SJCRH30 (cell line): ENCODE measurements around the gene RSPO1. TPM values are rescaled to one million over a fixed set of nuclear protein-coding genes. Genes with fewer than 3 reads are reported as not detected.

Experiments
- DNase-seq, 2 experiments: peaks; one replicate each; pipeline ENCODE4 v3.0.0-alpha.2; 2015 to 2020
- H3K27ac ChIP-seq: fragments of 250-450 bp; sonication (Bioruptor Pico); 2 replicates; pipeline ENCODE4 v1.5.1; 2020; ENCODE audit warnings: mild to moderate bottlenecking, moderate library complexity
- H3K27me3 ChIP-seq: fragments of 250-450 bp; sonication (Bioruptor Pico); 2 replicates; pipeline ENCODE4 v1.5.1; 2020; ENCODE audit warnings: mild to moderate bottlenecking, moderate library complexity
- H3K36me3 ChIP-seq: fragments of 250-450 bp; sonication (Bioruptor Pico); 2 replicates; pipeline ENCODE4 v1.5.1; 2020; ENCODE audit warnings: mild to moderate bottlenecking, moderate library complexity
- H3K4me1 ChIP-seq: fragments of 250-450 bp; sonication (Bioruptor Pico); 2 replicates; pipeline ENCODE4 v1.5.1; 2020; ENCODE audit warnings: mild to moderate bottlenecking, moderate library complexity
- H3K4me3 ChIP-seq: fragments of 250-450 bp; sonication (Bioruptor Pico); 2 replicates; pipeline ENCODE4 v1.5.1; 2020; ENCODE audit warnings: mild to moderate bottlenecking, moderate library complexity
- H3K9me3 ChIP-seq: fragments of 250-450 bp; sonication (Bioruptor Pico); replicated peaks from 2 replicates; pipeline ENCODE4 v1.5.1; 2020; ENCODE audit warnings: mild to moderate bottlenecking, moderate library complexity
- total RNA-seq: library from RNA; depleted of rRNA; stranded (reverse); fragments of >200 nt; shearing (Covaris generic); gene quantifications from 2 replicates; pipeline ENCODE4 v1.2.3, GENCODE V29; 2014

The RSPO1 gene
- total RNA-seq, 1 experiment from 2014 or later = not detected

- DNase-seq = no peak
- H3K4me1 ChIP-seq = no peaks in the 10 kb centered on the region
- H3K4me3 ChIP-seq = no peak overlapping the region
- H3K9me3 ChIP-seq = no peaks in the 10 kb centered on the region
- no peaks in the 10 kb centered on the region for H3K36me3 ChIP-seq
- peaks cover 63% of the 10 kb centered on the region for H3K27me3 ChIP-seq
- no peak overlapping the region for H3K27ac ChIP-seq
These were observed 20.6 kb downstream of the RSPO1 start for GRCh38 chr1:37614105-37614504.

GRCh38 chr1:37612186-37612585 lies 22.5 kb downstream of the RSPO1 start:
- DNase-seq = no peak
- Histone ChIP-seq H3K4me1 (no peaks in the 10 kb centered on the region), H3K27ac (no peak overlapping the region), H3K36me3 (no peaks in the 10 kb centered on the region), H3K9me3 (no peaks in the 10 kb centered on the region), H3K27me3 (peaks cover 76% of the 10 kb centered on the region), H3K4me3 (no peak overlapping the region)

GRCh38 chr1:37609994-37610393 lies 24.7 kb downstream of the RSPO1 start:
- Histone ChIP-seq H3K27ac (no peak overlapping the region), H3K4me1 (no peaks in the 10 kb centered on the region), H3K9me3 (no peaks in the 10 kb centered on the region), H3K36me3 (no peaks in the 10 kb centered on the region), H3K27me3 (peaks cover 77% of the 10 kb centered on the region), H3K4me3 (no peak overlapping the region)
- DNase-seq = no peak

- Histone ChIP-seq H3K9me3 (no peaks in the 10 kb centered on the region), H3K36me3 (no peaks in the 10 kb centered on the region), H3K27ac (no peak overlapping the region), H3K27me3 (peaks cover 70% of the 10 kb centered on the region), H3K4me1 (no peaks in the 10 kb centered on the region), H3K4me3 (no peak overlapping the region)
- DNase-seq = no peak
These were observed 25.7 kb downstream of the RSPO1 start for GRCh38 chr1:37609002-37609401.

GRCh38 chr1:37606481-37607263 lies 28.0 kb downstream of the RSPO1 start:
- Histone ChIP-seq H3K27me3 (peaks cover 57% of the 10 kb centered on the region), H3K36me3 (no peaks in the 10 kb centered on the region), H3K4me3 (no peak overlapping the region), H3K9me3 (no peaks in the 10 kb centered on the region), H3K4me1 (no peaks in the 10 kb centered on the region), H3K27ac (no peak overlapping the region)
- DNase-seq = no peak

GRCh38 chr1:37605806-37606474 lies 28.8 kb downstream of the RSPO1 start:
- Histone ChIP-seq H3K4me3 (no peak overlapping the region), H3K4me1 (no peaks in the 10 kb centered on the region), H3K27me3 (peaks cover 58% of the 10 kb centered on the region), H3K9me3 (no peaks in the 10 kb centered on the region), H3K27ac (no peak overlapping the region), H3K36me3 (no peaks in the 10 kb centered on the region)
- DNase-seq = no peak

- Histone ChIP-seq H3K27me3 (peaks cover 53% of the 10 kb centered on the region), H3K36me3 (no peaks in the 10 kb centered on the region), H3K4me3 (no peak overlapping the region), H3K9me3 (no peaks in the 10 kb centered on the region), H3K27ac (no peak overlapping the region), H3K4me1 (no peaks in the 10 kb centered on the region)
- no peak for DNase-seq
These were observed 29.5 kb downstream of the RSPO1 start for GRCh38 chr1:37605061-37605650.

- peak; percentile 47 to 75 for DNase-seq
- no peak overlapping the region for H3K4me3 ChIP-seq
- no peaks in the 10 kb centered on the region for H3K4me1 ChIP-seq
- no peaks in the 10 kb centered on the region for H3K36me3 ChIP-seq
- peaks cover 33% of the 10 kb centered on the region for H3K27me3 ChIP-seq
- no peaks in the 10 kb centered on the region for H3K9me3 ChIP-seq
- H3K27ac ChIP-seq = no peak overlapping the region
These were observed 31.7 kb downstream of the RSPO1 start for GRCh38 chr1:37602750-37603694.

- Histone ChIP-seq H3K36me3 (no peaks in the 10 kb centered on the region), H3K4me1 (no peaks in the 10 kb centered on the region), H3K27ac (no peak overlapping the region), H3K27me3 (peaks cover 23% of the 10 kb centered on the region), H3K9me3 (no peaks in the 10 kb centered on the region), H3K4me3 (no peak overlapping the region)
- no peak for DNase-seq
These were observed 33.3 kb downstream of the RSPO1 start for GRCh38 chr1:37601441-37601840.

- no peak overlapping the region for H3K4me3 ChIP-seq
- peaks cover 18% of the 10 kb centered on the region for H3K27me3 ChIP-seq
- H3K9me3 ChIP-seq = no peaks in the 10 kb centered on the region
- no peaks in the 10 kb centered on the region for H3K4me1 ChIP-seq
- H3K27ac ChIP-seq = no peak overlapping the region
- no peaks in the 10 kb centered on the region for H3K36me3 ChIP-seq
- DNase-seq = no peak
These were observed 34.8 kb downstream of the RSPO1 start for GRCh38 chr1:37599940-37600339.

GRCh38 chr1:37596182-37596667 lies 38.5 kb downstream of the RSPO1 start:
- Histone ChIP-seq H3K36me3 (peaks cover 29% of the 10 kb centered on the region), H3K9me3 (no peaks in the 10 kb centered on the region), H3K4me3 (peak overlapping the region; percentile 89), H3K27ac (no peak overlapping the region), H3K27me3 (peaks cover 5% of the 10 kb centered on the region; the same call in 1 of the 2 replicates), H3K4me1 (peaks cover 3% of the 10 kb centered on the region; the same call in 1 of the 2 replicates)
- DNase-seq = no peak

- Histone ChIP-seq H3K27ac (peak within 1 kb of the TSS; percentile 47), H3K4me1 (peaks cover 3% of the 10 kb centered on the region; the same call in 1 of the 2 replicates), H3K9me3 (no peaks in the 10 kb centered on the region), H3K36me3 (peaks cover 35% of the 10 kb centered on the region), H3K27me3 (no peaks in the 10 kb centered on the region), H3K4me3 (peak within 1 kb of the TSS; percentile 89)
- peak; percentile 96 to 97 for DNase-seq
These were observed 39.1 kb downstream of the RSPO1 start, which contains the start of gene GNL2 for GRCh38 chr1:37595440-37596181. GNL2 (minus strand) TSS chr1:37595937; CDS start chr1:37595822, 115 bp downstream.

GRCh38 chr1:37593726-37594125 lies 41.0 kb downstream of the RSPO1 start:
- Histone ChIP-seq H3K36me3 (peaks cover 53% of the 10 kb centered on the region), H3K27me3 (no peaks in the 10 kb centered on the region), H3K4me1 (peaks cover 3% of the 10 kb centered on the region; the same call in 1 of the 2 replicates), H3K4me3 (no peak overlapping the region), H3K27ac (no peak overlapping the region), H3K9me3 (no peaks in the 10 kb centered on the region)
- DNase-seq = no peak
